ENCODE measurements around the gene WWOX. TPM values are rescaled to one million over a fixed set of nuclear protein-coding genes. Genes with fewer than 3 reads are reported as not detected.

WWOX gene
- total RNA-seq, 1 donor from 2014 or later, result 34.9 TPM

DNA sequence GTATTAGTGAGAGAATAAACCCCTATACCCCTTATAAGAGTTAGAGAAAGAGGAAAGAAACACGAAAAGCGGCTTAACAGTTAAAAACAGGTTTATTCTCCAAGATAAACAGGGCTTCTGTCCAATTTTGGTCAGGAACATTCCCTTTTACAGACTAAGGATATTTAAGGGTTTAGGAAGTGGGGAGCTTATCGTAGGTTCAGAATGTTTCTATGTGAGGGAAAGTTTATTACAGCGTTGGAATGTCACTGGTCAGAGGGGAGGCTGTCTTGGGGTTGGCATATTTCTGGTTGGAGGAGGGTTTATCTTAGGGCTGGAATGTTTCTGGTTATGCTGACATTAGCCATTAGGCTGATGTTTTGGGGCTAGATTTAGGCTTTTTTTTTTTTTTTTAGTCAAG lies 34.1 kb upstream of the WWOX start:
- Histone ChIP-seq H3K4me3 (ENCODE audit: low read depth, low read length) (no peak overlapping the region), H3K36me3 (ENCODE audit: control insufficient read depth, insufficient read depth, low read length) (no peaks in the 10 kb centered on the region), H3K27me3 (ENCODE audit: control insufficient read depth, insufficient read depth, low read length) (no peaks in the 10 kb centered on the region)
- DNase-seq (ENCODE audit: low read depth), result no peak
- TF ChIP-seq, protein P1, sequence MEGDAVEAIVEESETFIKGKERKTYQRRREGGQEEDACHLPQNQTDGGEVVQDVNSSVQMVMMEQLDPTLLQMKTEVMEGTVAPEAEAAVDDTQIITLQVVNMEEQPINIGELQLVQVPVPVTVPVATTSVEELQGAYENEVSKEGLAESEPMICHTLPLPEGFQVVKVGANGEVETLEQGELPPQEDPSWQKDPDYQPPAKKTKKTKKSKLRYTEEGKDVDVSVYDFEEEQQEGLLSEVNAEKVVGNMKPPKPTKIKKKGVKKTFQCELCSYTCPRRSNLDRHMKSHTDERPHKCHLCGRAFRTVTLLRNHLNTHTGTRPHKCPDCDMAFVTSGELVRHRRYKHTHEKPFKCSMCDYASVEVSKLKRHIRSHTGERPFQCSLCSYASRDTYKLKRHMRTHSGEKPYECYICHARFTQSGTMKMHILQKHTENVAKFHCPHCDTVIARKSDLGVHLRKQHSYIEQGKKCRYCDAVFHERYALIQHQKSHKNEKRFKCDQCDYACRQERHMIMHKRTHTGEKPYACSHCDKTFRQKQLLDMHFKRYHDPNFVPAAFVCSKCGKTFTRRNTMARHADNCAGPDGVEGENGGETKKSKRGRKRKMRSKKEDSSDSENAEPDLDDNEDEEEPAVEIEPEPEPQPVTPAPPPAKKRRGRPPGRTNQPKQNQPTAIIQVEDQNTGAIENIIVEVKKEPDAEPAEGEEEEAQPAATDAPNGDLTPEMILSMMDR (IDR thresholded peaks at IDR 0.05; ENCODE audit: insufficient read depth, low read length, poor library complexity, severe bottlenecking), result no peak

DNA sequence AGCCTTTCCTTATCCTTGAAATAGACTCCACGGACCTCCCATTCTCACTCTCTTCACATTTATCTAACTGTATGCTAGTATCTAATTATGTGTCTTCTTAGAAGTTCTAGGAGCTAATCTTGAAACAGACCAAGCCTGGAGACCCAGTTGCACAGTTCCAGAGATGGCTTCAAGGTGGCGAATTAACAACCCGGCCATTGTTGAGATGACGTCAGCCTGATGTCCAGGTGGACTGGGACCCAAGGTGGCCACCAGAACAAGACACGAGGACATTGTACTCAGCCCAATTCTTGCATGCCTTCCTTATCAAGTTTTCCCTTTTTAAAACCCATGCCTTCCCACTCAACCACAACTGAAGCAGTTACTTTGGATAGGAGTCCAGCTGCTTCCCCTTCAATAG lies 29.5 kb upstream of the WWOX start:
- H3K27me3 ChIP-seq (ENCODE audit: control insufficient read depth, insufficient read depth, low read length), result no peaks in the 10 kb centered on the region
- TF ChIP-seq, protein P1 (IDR thresholded peaks at IDR 0.05; ENCODE audit: insufficient read depth, low read length, poor library complexity, severe bottlenecking), result no peak
- DNase-seq (ENCODE audit: low read depth), result no peak
- no peaks in the 10 kb centered on the region for H3K36me3 ChIP-seq (ENCODE audit: control insufficient read depth, insufficient read depth, low read length)
- no peak overlapping the region for H3K4me3 ChIP-seq (ENCODE audit: low read depth, low read length)

DNA sequence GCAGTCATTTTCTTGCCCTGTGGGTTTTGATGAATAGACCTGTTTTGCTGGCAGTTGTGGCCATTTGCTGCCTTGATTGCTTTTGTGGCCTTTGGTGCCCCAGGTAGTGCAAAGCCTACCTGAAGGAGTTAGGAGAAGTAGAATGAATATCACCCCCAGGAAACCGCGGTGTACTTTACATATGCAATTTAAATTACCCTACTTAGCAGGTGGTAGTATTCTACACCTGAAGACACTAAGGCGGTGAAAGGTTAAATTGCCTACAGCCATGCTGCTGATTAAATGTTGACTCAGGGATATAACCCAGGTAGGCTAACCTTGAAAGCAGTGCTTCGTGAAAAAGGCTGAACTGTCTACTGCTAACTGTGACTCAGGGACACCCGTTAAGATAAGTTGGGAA lies 27.2 kb upstream of the WWOX start:
- no peaks in the 10 kb centered on the region for H3K27me3 ChIP-seq (ENCODE audit: control insufficient read depth, insufficient read depth, low read length)
- DNase-seq (ENCODE audit: low read depth), result no peak
- H3K4me3 ChIP-seq (ENCODE audit: low read depth, low read length), result no peak overlapping the region
- no peaks in the 10 kb centered on the region for H3K36me3 ChIP-seq (ENCODE audit: control insufficient read depth, insufficient read depth, low read length)
- TF ChIP-seq, protein P1 (IDR thresholded peaks at IDR 0.05; ENCODE audit: insufficient read depth, low read length, poor library complexity, severe bottlenecking), result no peak

DNA sequence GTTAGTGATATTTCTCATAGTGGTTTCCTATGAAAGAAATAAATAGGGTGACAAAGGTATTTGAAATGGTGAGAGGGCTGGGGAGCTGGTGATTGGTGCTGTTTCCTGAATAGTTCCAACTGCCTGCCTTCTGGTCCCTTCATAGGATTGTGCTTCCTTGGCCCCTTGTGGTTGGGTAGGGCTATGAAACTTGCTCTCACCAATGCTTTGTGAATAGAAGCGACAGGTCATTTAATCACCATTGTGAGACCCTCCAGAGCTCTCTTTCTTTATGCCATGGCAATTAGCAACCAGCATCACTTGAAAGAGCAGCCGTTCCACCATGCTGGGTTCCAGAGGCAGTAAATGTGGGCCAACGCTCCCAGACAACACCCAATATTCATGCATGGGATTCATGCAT lies 23.7 kb upstream of the WWOX start:
- Histone ChIP-seq H3K4me3 (ENCODE audit: low read depth, low read length) (no peak overlapping the region), H3K36me3 (ENCODE audit: control insufficient read depth, insufficient read depth, low read length) (no peaks in the 10 kb centered on the region), H3K27me3 (ENCODE audit: control insufficient read depth, insufficient read depth, low read length) (no peaks in the 10 kb centered on the region)
- TF ChIP-seq, protein P1 (IDR thresholded peaks at IDR 0.05; ENCODE audit: insufficient read depth, low read length, poor library complexity, severe bottlenecking), result no peak
- DNase-seq (ENCODE audit: low read depth), result no peak

DNA sequence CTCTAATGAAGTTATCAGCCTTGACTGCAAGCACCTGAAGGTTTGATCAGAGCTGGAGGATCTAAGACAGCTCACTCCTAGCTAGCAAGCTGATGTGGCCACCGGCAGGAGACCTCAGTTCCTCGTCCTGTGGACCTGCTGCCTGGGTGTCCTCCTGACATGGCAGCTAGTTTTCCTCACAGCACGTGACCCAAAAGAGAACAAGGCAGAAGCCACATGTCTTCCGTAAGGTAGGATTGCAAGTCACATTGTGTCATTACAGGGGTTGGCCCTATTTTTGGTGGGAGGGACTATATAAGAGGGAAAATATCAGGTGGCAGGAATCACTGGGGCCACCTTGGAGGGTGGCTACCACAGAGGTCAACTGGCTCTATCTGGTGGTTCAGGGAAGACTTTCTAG lies 18.1 kb upstream of the WWOX start:
- no peak overlapping the region for H3K4me3 ChIP-seq (ENCODE audit: low read depth, low read length)
- no peaks in the 10 kb centered on the region for H3K36me3 ChIP-seq (ENCODE audit: control insufficient read depth, insufficient read depth, low read length)
- no peak for DNase-seq (ENCODE audit: low read depth)
- no peaks in the 10 kb centered on the region for H3K27me3 ChIP-seq (ENCODE audit: control insufficient read depth, insufficient read depth, low read length)
- TF ChIP-seq, protein P1 (IDR thresholded peaks at IDR 0.05; ENCODE audit: insufficient read depth, low read length, poor library complexity, severe bottlenecking), result no peak

DNA sequence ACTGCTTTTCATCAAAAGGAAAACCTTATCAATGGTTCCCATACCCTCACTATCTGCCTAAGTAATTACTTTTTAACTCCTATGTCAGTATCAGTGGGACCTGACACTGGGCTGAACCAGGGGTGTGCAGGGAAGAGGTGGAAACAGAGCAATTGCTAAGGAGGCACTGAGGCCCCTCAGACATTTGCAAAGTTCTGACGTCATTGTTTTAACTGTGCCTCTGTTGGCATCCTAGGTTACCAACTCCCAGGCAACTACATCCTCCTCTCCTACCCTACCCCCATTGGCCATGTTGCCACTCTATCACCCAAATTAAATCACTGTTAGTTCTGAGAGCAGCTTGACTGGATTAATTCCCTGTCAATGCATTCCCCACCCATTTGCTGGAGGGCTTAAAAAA lies 8.0 kb upstream of the WWOX start:
- no peaks in the 10 kb centered on the region for H3K36me3 ChIP-seq (ENCODE audit: control insufficient read depth, insufficient read depth, low read length)
- no peak for DNase-seq (ENCODE audit: low read depth)
- no peaks in the 10 kb centered on the region for H3K27me3 ChIP-seq (ENCODE audit: control insufficient read depth, insufficient read depth, low read length)
- H3K4me3 ChIP-seq (ENCODE audit: low read depth, low read length), result no peak overlapping the region
- TF ChIP-seq, protein P1 (IDR thresholded peaks at IDR 0.05; ENCODE audit: insufficient read depth, low read length, poor library complexity, severe bottlenecking), result no peak

All from kidney epithelial cell (primary cell).